Right atrium auricular region (tissue), 2 donors: Measurements from ENCODE around the gene SNX6. TPM values are rescaled to one million over a fixed set of nuclear protein-coding genes. Genes with fewer than 3 reads are reported as not detected.

Experiments
- DNase-seq: peaks from one replicate; pipeline ENCODE4 v3.0.0-alpha.2; 2019; ENCODE audit warnings: low spot score
- H3K27ac ChIP-seq, 2 donors: fragments of 200-600 bp; sonication (generic); 1 replicate in 1 of 2; 2 replicates in 1 of 2; pipeline ENCODE4 v1.5.1; 2016 to 2019
- H3K27me3 ChIP-seq, 2 donors: fragments of 200-600 bp; sonication (generic); one replicate each; pipeline versions ENCODE4 v1.5.1 to v1.6.0; 2017 to 2019
- H3K36me3 ChIP-seq: fragments of 200-600 bp; sonication (generic); one replicate; pipeline ENCODE4 v1.5.1; 2016
- H3K4me1 ChIP-seq, 2 donors: fragments of 200-600 bp; sonication (generic); one replicate each; pipeline versions ENCODE4 v1.5.1 to v1.6.0; 2017 to 2019
- H3K4me3 ChIP-seq, 2 donors: fragments of 200-600 bp; sonication (generic); 1 replicate in 1 of 2; 2 replicates in 1 of 2; pipeline ENCODE4 v1.5.1; 2017 to 2019; ENCODE audit warnings: mild to moderate bottlenecking in 1 of 2, moderate library complexity in 1 of 2
- H3K9me3 ChIP-seq, 2 donors: fragments of 200-600 bp; sonication (generic); one replicate each; pipeline ENCODE4 v1.5.1; 2019
- total RNA-seq, 2 donors: library from RNA; depleted of rRNA; stranded (reverse); fragments of >200 nt; gene quantifications; one replicate each; pipeline ENCODE4 v1.1.0, GENCODE V29; 2016
- TF ChIP-seq, protein P1 (sequence below), 2 donors: fragments of 200-600 bp; sonication (generic); IDR thresholded peaks; one replicate each; pipeline ENCODE4 v1.5.1; 2019; ENCODE audit warnings: antibody characterized with exemption in 2 of 2

The SNX6 gene
- total RNA-seq, 2 donors from 2014 or later = 61.6 to 63.5 TPM

DNA sequence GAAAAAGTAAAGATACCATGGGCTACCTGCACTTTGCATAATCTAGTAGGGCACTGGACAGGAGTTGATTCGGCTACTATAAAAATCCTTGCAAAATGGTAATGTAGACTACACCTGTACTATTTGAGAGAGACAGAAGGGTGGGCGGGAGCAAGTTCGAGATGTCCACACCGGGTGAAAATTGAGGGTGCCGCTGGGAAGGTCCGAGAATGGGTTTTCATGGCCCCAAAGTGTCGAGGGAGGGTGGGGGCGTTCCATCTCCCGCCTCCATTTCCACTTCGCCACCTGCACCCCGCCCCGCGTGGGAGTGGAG lies 648 bp downstream of the SNX6 start:
- Histone ChIP-seq H3K4me1 (peaks cover 0 to 14% of the 10 kb centered on the region in 2 donors), H3K27me3 (no peaks in the 10 kb centered on the region), H3K36me3 (peaks cover 1% of the 10 kb centered on the region), H3K27ac (peak overlapping the region; percentile 91 to 95), H3K9me3 (no peaks in the 10 kb centered on the region), H3K4me3 (peak overlapping the region; percentile 81 to 90)
- no peak for DNase-seq
- TF ChIP-seq, protein P1, sequence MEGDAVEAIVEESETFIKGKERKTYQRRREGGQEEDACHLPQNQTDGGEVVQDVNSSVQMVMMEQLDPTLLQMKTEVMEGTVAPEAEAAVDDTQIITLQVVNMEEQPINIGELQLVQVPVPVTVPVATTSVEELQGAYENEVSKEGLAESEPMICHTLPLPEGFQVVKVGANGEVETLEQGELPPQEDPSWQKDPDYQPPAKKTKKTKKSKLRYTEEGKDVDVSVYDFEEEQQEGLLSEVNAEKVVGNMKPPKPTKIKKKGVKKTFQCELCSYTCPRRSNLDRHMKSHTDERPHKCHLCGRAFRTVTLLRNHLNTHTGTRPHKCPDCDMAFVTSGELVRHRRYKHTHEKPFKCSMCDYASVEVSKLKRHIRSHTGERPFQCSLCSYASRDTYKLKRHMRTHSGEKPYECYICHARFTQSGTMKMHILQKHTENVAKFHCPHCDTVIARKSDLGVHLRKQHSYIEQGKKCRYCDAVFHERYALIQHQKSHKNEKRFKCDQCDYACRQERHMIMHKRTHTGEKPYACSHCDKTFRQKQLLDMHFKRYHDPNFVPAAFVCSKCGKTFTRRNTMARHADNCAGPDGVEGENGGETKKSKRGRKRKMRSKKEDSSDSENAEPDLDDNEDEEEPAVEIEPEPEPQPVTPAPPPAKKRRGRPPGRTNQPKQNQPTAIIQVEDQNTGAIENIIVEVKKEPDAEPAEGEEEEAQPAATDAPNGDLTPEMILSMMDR (IDR thresholded peaks at IDR 0.05) = no peak

DNA sequence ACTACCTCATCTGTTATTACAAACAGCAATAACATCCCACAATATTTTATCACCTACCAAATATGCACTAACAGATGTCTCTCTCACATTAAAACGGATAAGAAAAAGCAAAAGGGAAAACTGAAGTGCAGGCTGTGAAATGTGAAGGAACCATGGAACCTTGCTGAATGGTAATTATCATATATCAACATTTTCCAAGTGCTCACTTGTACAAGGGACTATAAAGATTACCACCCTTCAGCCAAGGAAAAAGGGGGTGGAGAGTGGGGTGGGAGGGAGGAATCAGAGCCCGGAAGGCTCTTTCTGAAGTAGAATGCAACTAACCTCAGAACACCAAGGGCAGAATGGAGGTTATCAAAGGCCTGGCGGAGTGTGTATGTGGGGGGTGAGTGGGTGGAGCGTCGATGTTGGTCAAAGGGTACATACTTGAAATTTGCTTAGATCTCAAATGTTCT lies 1.2 kb downstream of the SNX6 start:
- no peak for DNase-seq
- Histone ChIP-seq H3K27me3 (no peaks in the 10 kb centered on the region), H3K36me3 (peaks cover 7% of the 10 kb centered on the region), H3K9me3 (no peaks in the 10 kb centered on the region), H3K4me3 (peak overlapping the region; percentile 81 to 90), H3K4me1 (peaks cover 0 to 14% of the 10 kb centered on the region in 2 donors), H3K27ac (peak overlapping the region; percentile 91 to 95)
- TF ChIP-seq, protein P1 (IDR thresholded peaks at IDR 0.05) = no peak

DNA sequence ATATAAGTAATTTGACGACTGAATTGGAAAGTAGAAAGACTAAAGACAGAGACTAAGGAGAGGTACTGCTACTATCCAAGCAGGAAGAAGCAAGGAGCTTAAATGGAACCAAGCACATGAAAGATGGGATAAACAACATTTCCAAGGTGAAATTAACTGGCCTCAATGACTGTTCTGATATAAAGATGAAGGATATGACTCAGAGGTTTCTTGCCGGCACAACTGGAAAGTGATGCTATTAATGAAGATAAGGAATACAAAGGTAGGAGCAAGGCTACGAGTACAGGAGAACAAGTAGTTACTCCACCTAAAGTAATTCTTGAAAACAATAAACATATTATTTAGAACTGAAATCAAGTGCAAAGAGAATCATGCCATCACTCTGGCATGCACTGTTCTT lies 6.4 kb downstream of the SNX6 start:
- no peaks in the 10 kb centered on the region for H3K27me3 ChIP-seq
- TF ChIP-seq, protein P1 (IDR thresholded peaks at IDR 0.05) = no peak
- DNase-seq = no peak
- H3K36me3 ChIP-seq = peaks cover 23% of the 10 kb centered on the region
- H3K9me3 ChIP-seq = no peaks in the 10 kb centered on the region
- no peak overlapping the region for H3K4me3 ChIP-seq
- peaks cover 0 to 12% of the 10 kb centered on the region in 2 donors for H3K4me1 ChIP-seq
- no peak overlapping the region for H3K27ac ChIP-seq

DNA sequence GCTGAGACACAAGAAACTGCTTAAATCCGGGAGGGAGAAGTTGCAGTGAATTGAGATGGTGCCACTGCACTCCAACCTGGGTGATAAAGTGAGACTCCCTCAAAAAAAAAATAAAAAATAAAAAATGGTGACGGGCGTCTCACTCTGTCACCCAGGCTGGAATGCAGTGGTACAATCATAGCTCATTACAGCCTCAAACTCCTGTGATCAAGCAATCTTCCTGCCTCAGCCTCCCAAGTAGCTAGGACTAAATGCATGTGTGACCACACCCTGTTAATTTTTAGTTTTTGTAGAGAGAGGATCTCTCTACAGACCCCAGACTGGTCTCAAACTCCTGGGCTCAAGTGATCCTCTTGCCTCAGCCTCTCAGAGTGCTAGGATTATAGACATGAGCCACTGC lies 9.1 kb downstream of the SNX6 start:
- Histone ChIP-seq H3K4me3 (no peak overlapping the region), H3K27ac (no peak overlapping the region), H3K36me3 (peaks cover 31% of the 10 kb centered on the region), H3K4me1 (peaks cover 0 to 10% of the 10 kb centered on the region in 2 donors), H3K27me3 (no peaks in the 10 kb centered on the region), H3K9me3 (no peaks in the 10 kb centered on the region)
- no peak for DNase-seq
- TF ChIP-seq, protein P1 (IDR thresholded peaks at IDR 0.05) = no peak

DNA sequence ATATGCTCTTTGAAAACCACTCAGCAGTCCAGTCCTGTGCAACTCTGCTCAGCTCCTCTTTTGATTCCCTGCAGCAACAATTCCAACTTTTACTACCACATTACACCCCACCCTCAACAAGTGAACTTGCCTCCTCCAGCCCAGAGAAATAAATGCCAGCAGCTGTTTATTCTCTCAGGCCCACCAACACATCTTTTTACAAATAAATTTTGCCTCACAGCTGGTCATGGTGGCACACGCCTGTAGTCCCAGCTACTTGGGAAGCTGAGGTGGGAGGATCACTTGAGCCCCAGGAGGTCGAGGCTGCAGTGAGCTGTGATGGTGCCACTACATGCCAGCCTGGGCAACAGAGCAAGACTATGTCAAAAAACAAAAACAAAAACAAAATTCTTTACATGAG lies 9.8 kb downstream of the SNX6 start:
- no peak overlapping the region for H3K27ac ChIP-seq
- H3K27me3 ChIP-seq = no peaks in the 10 kb centered on the region
- peaks cover 31% of the 10 kb centered on the region for H3K36me3 ChIP-seq
- TF ChIP-seq, protein P1 (IDR thresholded peaks at IDR 0.05) = no peak
- H3K4me1 ChIP-seq = peaks cover 0 to 10% of the 10 kb centered on the region in 2 donors
- no peak overlapping the region for H3K4me3 ChIP-seq
- no peak for DNase-seq
- no peaks in the 10 kb centered on the region for H3K9me3 ChIP-seq

DNA sequence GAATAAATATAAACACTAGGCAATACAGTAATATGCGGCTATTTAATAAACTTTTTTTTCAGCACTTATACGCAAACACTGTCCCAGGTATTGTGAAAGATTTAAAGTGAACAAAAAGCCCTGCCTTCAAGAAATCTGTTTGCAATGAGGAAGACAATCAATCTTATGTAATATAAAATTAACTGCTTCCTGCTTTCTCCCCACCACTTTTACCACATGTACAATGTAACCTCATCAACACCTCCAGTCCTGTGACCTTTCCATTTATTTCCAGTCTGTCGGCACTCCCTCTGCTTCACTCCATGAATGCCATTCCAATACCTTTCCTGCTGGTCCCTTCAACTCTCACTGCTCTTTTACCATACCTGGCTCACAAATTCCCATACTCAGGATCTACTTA lies 10.5 kb downstream of the SNX6 start:
- Histone ChIP-seq H3K27ac (no peak overlapping the region), H3K36me3 (peaks cover 31% of the 10 kb centered on the region), H3K9me3 (no peaks in the 10 kb centered on the region), H3K4me1 (peaks cover 0 to 10% of the 10 kb centered on the region in 2 donors), H3K4me3 (no peak overlapping the region), H3K27me3 (no peaks in the 10 kb centered on the region)
- TF ChIP-seq, protein P1 (IDR thresholded peaks at IDR 0.05) = no peak
- no peak for DNase-seq
